GM11168 (cell line): Measurements from ENCODE around the gene AFF2.

Experiments
- in situ Hi-C: fragments of 300-500 bp; cut with MboI; formaldehyde crosslinking; loops from one replicate; pipeline ENCODE4 v1.12.0; 2022; ENCODE audit warnings: low sequenced_read_pairs; ENCODE audit not compliant: unreplicated experiment

The AFF2 gene

DNA sequence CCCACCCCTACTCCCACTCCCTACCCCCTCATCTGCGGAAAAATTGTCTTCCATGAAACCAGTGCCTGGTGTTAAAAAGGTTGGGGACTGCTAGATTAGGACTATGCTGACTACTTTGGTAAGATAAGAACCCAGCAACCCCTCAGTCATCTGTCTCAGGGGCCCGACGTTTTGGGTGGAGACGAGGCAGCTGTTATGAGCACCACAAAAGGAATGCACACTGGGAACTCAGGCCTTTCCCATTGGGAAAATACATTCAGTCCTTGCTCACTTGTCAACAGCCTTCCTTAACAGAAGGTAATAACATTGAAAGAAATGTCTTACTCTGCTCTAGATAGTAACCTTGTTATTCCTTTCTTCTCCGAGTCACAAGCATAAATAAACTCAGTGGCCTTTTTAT, 310.8 kb downstream of the AFF2 start:
- in situ Hi-C loops, result no loop called here

DNA sequence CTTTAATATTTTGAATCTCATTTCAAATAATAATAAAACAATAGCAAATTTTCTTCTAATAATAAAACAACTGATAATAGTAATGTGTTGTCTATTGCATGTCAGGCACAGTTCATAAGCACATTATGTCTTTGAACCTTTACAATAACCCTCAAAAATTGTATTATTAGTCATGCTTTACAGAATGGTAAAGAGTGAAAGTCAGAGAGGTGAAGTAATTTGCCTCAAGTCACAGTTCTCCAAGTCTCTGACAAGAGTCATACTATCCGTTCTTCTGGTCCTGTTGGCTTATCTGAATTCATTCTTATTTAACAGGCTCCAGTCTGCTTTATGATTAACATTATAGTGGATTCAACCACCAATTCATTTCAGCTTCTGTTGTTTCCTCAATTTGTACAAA, 313.0 kb downstream of the AFF2 start:
- in situ Hi-C loops, result no loop called here

DNA sequence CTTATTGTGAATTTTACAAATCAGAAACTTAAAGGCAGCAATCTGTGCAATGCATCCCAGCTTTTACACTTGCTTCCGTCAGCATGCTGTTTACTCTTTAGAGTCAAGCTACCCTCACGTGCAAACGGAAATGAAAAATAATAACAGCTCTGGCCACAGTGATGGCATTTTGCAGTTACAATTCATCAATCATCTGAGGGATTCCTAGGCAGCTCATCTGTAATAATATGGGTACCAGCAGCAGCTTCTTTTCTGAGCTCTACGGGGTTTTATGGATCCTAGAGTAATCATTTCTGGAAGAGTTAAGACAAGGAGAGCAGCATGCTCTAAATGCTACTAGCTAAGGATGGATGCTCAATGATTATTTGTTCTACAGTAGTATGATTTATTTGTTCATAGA, 313.6 kb downstream of the AFF2 start:
- in situ Hi-C loops, result no loop called here

DNA sequence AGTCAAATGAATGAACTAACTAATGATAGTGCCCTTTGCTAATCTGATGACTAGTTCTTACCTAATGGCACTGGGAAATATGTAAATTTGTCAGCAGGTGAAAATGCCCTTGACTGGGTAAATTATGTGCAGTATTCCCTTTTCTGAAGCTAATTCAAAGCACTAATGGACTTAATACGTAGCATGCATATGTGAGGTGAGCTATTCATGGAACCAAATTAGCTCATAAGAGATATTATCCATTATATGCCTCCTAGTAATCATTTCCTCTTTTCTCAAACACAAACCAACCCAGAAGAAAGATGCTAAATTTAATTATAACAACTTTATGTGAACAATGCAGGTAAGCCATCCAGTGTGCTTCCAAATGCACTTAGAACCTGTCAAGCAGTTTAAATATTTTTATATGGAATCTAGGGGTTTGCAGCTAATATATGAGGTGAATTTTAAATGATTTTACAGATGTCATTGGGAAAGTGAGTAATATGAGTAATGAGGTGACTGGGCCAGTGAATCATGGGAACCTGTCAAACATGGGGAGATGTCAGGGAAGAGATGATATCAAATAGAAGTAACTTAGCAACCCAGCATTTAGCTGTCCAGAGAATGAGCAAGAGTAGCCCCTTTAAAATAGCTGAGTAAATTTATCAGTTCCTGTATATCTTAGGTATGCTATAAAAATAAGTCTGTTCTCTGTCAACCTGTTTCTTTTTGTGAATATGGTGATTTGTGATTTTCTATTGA, 315.0 kb downstream of the AFF2 start:
- in situ Hi-C loops, result no loop called here

DNA sequence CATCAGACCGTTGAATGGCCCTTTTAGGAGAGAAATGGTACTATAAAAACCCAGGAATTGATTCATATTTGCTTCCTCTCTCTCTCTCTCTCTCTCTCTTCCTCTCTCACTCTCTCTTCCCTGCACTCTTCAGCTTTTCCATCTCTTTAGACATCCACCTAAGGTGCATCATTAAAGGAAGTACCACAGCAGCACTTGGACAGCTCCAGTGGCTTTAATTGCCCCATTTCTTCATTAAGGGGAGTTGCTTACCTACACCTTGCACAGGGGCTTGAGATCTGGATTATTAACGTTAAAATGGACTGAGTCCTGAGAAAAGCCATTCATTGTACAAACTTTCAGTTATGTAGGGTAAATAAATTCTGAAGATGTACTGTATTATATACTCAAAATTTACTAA, 323.6 kb downstream of the AFF2 start:
- in situ Hi-C loops, result no loop called here

DNA sequence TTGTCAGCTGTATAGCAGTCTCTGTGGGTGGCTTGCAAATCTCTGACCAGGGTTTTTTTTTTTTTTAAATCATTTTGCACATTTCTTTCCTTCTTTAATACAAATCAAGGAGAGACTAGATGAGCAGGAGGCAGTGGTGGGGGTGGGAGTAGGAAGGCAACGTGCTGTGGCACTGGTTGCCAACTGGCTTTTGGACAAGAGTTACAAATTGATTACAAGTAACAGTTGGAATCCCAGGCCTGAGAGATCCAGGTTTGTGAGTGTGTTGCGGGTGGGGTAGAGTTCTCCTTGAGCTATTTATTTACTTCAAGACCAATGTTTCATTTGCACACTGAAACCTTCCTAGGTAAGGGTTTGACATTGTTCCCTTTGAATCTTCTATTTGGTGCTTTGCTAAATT, 325.3 kb downstream of the AFF2 start:
- in situ Hi-C loops, result no loop called here

DNA sequence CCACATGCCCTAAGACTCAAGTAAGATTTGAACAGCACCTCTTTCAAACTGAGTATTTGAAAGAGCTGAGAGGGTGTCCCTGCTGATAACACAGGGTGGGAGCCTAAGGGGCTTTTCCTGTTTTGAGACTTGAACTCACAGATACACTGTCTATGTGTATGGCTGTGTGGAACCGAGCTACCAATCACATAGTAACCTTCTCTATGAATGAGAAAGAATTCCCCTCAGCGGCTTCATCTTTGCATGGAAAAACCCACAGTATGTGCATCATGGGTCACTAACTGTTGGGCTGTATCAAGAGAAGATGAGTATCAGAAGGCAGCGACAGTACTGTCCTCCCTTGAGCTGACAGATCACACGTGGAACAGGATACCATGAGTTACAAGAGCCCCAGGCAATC, 336.3 kb downstream of the AFF2 start:
- in situ Hi-C loops, result no loop called here

DNA sequence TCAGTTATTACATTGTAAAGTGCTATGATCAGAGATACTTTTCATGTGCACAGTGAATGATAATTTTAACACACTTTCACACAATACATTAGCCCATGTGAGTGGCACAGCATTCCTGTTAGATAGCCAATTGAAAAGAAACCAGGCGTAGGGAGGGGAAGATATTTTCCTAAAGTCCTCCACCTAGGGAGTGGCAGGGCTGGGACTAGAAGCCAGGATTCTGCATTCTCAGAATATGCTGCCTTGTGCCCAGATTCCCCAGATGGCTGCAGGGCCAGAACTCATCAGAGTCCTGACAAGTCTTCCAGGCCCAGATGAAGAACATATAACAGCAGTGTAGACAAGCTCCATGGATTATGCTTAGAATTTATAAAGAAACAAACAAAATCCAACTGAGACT, 350.2 kb downstream of the AFF2 start:
- in situ Hi-C loops, result no loop called here

DNA sequence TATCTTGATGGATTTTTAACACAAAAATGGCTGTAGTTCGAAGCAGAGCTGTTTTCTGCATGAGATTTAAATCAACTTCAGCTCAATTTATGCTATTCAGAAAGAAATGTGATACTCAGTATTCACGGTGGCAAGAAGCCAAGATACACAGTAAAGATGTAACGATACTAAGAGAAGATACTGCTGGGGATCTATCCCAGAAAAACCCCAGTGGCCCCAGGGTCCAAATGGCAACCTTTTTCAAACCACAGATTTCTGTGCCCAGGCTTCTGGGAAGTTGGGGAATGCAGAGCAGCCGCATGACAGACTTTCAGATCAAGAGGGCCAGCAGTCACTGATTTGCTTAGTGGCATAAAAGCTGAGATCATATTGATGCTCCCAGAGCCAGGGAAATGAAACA, 353.9 kb downstream of the AFF2 start:
- in situ Hi-C loops, result no loop called here

DNA sequence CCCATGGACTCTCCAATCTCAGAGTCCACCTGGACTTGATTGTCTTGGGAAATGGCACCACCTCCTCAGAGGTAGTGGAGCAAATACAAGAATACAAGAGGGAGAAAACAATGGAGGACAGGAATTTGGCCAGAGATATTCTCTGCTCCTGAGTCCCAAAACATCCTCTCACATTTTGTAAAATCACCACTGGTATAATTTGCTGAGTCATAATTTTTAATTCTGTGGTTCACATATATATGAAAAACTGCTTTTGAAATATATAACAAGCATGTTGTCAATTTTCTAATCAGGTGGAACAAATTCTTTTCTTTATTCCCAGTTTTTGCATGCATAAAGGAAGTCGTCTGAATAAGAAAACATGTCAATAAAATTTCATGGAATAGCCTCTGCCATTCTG, 356.1 kb downstream of the AFF2 start:
- in situ Hi-C loops, result no loop called here

DNA sequence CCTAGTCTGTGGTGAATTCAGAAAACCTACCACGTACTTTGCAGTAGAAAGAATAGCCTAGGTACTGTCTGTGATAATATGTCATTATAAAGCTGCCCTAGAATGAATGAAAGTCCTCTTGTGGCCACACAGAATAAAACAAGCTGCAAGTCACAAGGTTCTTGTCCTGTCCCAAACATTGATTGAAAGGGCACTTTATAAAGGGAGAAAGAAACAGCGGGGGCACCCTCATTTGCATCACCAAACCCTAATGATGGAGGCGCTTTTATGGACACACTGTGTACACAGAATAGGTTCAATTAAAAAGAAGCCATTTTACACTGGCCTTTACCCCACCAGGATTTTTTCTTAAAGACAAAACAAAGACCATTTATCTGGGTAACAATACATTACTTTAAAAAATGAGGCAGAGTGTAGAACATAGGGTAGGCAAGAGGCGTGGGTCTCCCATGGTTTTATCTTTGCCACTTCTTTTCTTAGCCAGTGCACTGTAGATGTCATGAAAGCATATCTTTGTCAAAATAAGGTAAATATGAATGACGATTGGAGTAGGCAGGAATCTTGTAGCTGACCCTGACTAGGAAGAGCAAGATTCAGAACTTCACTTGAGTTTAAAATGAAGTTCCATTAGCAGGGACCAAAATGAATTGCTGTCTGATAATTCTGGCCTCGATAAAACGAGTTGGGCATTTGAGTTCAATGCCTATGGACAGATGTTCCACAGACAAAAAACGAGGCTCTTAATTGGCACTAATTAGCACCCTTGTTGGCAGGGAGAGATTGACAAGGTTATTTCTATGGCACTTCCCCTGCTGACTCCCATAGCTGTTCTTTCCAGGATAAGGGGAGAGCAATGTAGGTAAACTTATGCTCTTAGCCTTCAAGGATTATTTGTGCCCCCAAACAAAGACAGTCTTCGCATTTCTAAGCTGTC, 365.1 kb downstream of the AFF2 start:
- in situ Hi-C loops, result no loop called here

DNA sequence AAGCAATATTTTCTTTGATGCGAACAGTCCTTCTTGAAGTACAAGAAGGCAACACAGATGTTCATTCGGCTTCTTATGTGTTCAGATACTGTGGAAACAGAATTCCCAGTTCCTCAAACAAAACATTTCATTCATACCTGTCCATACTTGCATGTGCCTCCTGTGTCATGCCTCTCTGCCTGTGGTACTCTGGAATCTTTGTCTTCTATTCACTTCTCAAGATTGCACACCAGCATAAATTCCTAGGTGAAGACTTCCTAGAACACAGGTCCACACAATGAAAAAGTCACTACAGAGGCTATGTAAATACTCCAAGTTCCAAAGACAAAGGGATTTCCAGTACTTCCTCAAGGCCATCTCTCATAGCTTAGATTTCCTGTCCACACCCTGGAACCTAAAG, 367.2 kb downstream of the AFF2 start:
- in situ Hi-C loops, result no loop called here

DNA sequence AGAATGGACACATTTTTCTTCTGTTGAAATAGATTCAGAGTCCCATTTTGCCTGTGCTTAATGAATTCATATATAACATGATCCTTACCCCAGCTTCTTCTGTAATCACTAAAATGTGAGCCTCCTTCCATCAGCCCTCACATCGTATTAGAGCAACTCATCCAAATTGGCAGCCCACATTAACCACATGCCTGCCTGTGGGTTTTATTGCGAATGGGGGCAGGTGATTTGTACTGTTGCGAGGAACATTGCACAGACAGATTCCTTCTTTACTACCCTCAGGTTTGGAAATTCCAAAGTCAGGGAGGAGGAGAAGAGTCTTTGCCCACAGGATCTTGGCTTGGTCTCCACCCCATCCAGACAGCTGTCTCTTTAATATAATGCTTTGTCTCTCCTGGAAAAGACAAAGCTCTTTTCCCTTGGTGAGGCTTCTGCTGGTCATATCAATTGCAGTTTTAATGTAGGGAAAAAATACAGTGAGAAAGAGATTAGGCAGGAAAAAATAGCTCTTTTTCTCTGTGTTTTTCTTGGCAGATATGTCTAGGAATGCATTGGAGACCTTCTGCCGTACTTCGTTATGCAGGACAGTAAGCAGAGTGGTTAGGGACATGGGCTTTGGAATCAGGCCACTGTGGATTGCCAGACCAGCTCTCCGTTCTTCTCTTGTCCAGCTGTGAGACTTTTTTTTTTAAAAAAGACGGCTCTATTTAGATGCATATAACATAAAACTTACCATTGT, 371.2 kb downstream of the AFF2 start:
- in situ Hi-C loops, result no loop called here

DNA sequence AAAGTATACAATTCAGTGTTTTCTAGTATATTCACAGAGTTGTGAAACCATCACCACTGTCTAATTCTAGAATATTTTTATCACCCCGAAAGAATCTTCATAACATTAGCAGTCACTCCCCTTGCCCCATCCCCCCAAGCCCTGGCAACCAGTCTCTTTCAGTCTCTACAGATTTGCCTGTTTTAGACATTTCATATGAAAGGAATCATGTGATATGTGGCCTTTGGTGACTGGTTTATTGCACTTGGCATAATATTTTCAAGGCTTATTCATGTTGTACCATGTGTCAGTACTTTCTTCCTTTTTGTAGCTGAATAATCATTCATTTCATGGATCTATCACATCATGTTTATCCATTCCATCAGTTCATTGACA, 371.7 kb downstream of the AFF2 start:
- in situ Hi-C loops, result no loop called here

DNA sequence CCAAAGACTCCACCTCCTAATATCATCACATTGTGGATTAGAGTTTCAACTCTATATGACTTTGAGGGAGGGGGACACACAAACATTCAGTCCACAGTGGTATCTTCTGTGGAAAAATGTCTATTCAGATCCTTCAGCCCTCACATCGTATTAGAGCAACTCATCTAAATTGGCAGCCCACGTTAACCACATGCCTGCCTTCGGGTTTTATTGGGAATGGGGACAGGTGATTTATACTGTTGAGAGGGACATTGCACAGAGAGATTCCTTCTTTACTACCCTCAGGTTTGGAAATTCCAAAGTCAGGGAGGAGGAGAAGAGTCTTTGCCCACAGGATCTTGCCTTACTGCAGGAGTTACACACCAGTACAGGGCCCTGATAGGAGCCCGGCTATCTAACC, 372.5 kb downstream of the AFF2 start:
- in situ Hi-C loops, result no loop called here

DNA sequence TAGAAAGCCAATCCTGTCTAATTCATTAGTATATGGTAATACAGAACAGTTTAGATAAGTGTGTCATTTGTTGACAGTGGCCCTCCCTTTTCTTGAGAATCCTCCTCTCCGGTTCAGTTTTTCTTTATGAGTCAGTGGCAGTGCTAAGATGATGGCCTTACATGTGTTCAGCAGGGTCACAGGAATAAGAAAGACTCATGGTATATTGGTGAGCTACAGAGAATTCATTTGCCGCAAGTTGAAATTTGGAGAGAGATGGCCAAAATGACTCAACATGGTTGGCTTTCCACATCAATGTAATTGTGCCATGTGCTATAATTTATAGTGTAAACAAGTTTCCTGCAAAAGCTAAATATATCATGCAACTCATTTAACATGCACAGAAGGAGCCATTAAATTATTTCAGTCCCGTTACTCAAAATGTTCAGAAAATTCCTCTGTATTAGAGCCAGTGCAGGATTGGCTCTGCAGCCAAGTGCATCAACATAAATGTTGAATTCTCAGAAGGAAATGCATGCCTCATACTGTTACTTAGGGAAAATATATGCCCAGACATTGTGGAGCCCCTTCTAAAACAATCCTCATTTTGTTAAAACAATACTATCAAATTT, 374.3 kb downstream of the AFF2 start:
- in situ Hi-C loops, result no loop called here

DNA sequence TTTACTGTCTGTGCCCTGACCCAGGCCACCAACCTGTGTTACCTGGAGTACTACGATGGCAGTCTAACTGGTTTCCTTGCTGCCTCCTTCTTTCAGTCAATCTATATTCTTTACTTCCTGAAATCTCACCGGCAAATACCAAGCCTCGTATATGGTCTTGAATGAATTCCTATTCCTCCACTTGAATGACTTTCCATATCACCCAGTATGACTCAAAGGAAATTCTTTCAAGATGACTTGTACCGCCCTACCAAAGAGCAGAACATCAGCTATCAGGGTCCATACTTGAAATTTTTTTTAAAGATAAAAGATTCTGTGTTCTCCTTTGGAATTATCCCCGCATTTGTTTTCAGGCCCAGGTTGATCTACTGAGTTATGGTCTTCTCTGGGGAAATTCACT, 378.0 kb downstream of the AFF2 start:
- in situ Hi-C loops, result no loop called here

DNA sequence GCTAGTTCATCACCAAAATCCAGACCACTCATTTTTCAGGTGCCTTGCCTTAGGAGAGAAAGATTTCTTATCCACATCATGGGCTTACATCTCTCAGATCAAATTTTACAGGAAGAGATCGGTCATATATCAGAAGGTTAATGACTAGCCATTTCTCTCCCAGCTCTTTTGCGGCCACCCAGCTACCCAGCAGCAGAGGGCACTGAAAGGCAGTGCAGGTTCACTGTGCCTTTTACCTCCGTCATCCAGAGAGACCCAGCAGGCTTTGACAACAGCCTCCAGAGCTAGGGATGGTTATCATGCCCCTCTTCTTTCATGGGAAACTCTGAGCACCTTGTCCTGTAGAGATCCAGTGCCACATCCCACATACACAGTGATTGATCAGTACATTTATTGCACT, 384.8 kb downstream of the AFF2 start:
- in situ Hi-C loops, result no loop called here

DNA sequence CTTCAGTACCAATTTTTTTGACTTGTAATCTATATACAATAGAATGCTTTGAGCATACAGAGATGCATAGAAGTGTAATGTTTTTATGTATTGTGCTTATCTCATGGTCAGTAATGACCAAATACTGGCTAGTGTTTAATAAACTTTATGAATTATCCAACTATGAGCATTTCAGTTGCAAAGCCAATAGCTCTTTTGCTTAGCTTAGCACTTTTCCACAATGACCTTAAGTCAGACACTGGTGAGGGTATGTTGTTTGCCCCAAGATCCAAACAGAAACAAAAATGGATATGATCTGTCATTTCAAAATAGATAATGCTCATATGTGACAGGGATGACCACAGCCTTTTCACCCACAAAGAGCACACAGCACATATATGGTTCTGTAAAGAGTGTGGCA, 393.0 kb downstream of the AFF2 start:
- in situ Hi-C loops, result no loop called here

DNA sequence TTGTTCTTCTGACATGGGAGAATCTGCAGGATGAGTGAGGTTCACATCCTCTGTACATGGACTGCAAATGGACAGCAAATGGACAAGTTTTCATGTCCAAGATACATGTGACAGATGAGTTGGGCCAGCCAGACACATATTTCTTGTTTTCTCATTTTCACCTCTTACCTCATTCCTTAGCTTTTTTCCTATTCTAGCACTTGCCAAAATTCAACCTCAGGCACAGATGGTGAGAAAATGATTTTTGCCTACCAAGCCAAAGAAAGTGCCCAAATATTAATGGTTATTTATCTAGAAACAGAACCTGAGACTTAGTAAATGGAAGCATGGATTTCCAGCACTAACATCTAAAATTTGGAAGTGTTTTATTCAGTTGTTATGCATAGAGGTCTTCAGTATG, 402.2 kb downstream of the AFF2 start:
- in situ Hi-C loops, result no loop called here

DNA sequence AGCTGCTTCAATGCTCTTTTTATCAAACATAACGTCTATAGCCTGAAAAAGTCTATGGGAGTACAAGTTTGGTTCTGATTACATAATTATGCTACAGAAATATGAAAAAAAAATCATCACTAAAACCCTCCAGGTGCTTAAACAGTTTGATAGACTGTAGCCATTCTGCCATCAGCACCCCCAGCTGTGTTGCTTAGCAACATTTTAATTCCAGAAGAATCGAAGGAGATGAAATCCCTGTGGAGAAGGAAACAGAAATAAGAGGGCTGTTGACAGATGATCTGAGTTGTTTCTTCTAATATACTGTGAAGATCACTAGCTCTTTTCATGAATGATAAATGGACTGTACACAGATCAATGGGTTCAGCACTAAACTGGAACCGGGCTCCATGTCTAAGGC, 402.8 kb downstream of the AFF2 start:
- in situ Hi-C loops, result no loop called here
